ENCODE data around the gene OXTR.

The OXTR gene

GRCh38 chr3:8712045-8712907 is 57.1 kb downstream of the OXTR start:
- DNase-seq (ENCODE audit: low spot score), result peak; percentile 76

GRCh38 chr3:8709801-8710507 is 59.5 kb downstream of the OXTR start:
- peak; percentile 5 for DNase-seq (ENCODE audit: low spot score)

DNA sequence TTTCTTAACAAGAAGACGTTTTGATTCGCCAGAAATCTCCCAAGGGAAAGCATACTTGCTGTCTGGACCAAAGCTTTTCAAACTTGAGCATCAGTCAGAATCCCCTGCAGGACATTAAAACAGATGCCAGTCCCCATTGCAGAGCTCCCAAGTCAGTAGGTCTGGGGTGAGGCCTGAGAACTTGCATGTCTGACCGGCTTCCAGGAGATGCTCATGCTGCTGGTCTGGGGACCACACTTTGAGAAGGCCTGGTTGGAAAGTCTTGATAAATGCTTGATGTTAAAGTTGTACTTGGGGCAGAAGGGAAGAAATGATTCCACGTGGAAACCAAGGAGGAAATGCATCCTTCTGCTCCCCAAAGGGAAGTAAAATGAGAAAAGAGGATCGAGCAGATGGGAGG is 60.1 kb downstream of the OXTR start:
- DNase-seq (ENCODE audit: low spot score), result peak; percentile 1

DNA sequence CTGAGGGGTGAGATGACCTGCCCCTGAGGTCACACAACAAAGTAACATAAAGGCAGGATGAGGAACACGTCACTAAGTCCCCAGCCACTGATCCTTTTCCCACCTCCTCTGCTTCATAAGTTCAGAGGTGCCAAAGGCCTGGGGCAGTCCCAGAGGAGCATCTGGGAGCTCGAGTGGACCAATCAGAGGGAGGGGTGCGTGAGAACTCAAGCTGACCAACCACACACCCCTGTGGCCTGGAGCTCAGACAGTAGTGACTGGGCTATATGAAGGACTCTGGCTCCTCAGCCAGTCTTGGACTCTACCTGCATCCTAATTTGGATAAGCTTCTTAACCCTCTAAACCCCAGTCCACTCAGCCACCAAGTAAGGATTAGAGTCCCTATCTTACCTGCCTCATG is 63.8 kb downstream of the OXTR start:
- DNase-seq (ENCODE audit: low spot score), result peak; percentile 1

DNA sequence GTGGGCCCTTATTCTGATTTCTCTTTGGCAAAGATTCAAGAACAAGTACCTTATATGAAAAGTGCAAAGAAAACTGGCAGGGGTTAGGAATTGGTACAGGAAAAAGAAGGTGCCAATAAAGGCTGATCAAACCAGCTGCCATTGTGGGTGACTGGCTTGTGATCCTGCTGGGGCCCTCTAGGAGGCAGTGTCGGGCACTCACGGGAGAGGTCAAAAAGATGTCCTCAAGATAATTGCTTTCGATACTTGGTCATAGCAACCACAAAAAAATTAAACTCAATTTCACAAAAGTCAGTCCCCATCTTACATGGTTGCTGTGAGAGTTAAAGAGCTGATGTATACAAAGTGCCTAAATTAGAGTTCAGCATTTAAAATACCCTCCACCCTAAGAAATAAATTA is 66.9 kb downstream of the OXTR start:
- no peak for DNase-seq (ENCODE audit: low spot score)
